Activated naive CD4-positive, alpha-beta T cell treated with Interleukin-2 at 50 U/mL for 16 hours (primary cell): ENCODE data around the gene GAS6.
"Not testable (repeated sequence)": the region's sequence is repeated elsewhere in the genome, so short reads cannot be mapped to it uniquely, and the experiment has no call there.

Experiments used
- DNase-seq: peaks from one replicate; pipeline ENCODE4 v3.0.0-alpha.2; 2020

GAS6 gene

GRCh38 chr13:113804017-113804702 is 59.7 kb downstream of the GAS6 start:
- no peak for DNase-seq

GRCh38 chr13:113803409-113804016 is 60.4 kb downstream of the GAS6 start:
- DNase-seq = no peak

GRCh38 chr13:113802761-113803160 is 61.1 kb downstream of the GAS6 start:
- no peak for DNase-seq

GRCh38 chr13:113802090-113802531 is 61.8 kb downstream of the GAS6 start:
- DNase-seq = no peak

GRCh38 chr13:113801289-113801961 is 62.5 kb downstream of the GAS6 start:
- DNase-seq = no peak

- DNase-seq = no peak
Observed at GRCh38 chr13:113800576-113800926, 63.3 kb downstream of the GAS6 start.

GRCh38 chr13:113798200-113798811 is 65.6 kb downstream of the GAS6 start:
- no peak for DNase-seq

GRCh38 chr13:113796964-113797676 is 66.8 kb downstream of the GAS6 start:
- DNase-seq = no peak

GRCh38 chr13:113796211-113796963 is 67.5 kb downstream of the GAS6 start:
- no peak for DNase-seq

- DNase-seq = not testable (repeated sequence)
Observed at GRCh38 chr13:113795362-113795761, 68.5 kb downstream of the GAS6 start.

GRCh38 chr13:113794764-113795173 is 69.1 kb downstream of the GAS6 start:
- no peak for DNase-seq

- no peak for DNase-seq
Observed at GRCh38 chr13:113794086-113794485, 69.8 kb downstream of the GAS6 start.

- no peak for DNase-seq
Observed at GRCh38 chr13:113793718-113794085, 70.2 kb downstream of the GAS6 start.

- no peak for DNase-seq
Observed at GRCh38 chr13:113792886-113793717, 70.8 kb downstream of the GAS6 start.

GRCh38 chr13:113792236-113792770 is 71.6 kb downstream of the GAS6 start:
- no peak for DNase-seq

GRCh38 chr13:113791761-113792160 is 72.1 kb downstream of the GAS6 start:
- DNase-seq = no peak

GRCh38 chr13:113791226-113791625 is 72.7 kb downstream of the GAS6 start:
- no peak for DNase-seq

GRCh38 chr13:113789931-113790330 is 73.9 kb downstream of the GAS6 start:
- not testable (repeated sequence) for DNase-seq

GRCh38 chr13:113789167-113789566 is 74.7 kb downstream of the GAS6 start:
- no peak for DNase-seq

GRCh38 chr13:113788413-113789135 is 75.3 kb downstream of the GAS6 start:
- no peak for DNase-seq
